A549 (cell line): ENCODE measurements around the gene MTMR12.

ENCODE experiments used
- CBX2 ChIP-seq: fragments of 200-600 bp; sonication (generic); IDR thresholded peaks from 2 replicates; pipeline ENCODE4 v1.6.1; 2016; ENCODE audit warnings: low read depth, mild to moderate bottlenecking, borderline replicate concordance
- CEBPB ChIP-seq, 2 experiments: fragments of >200 bp in 1 of 2; sonication (Bioruptor Twin) in 1 of 2; formaldehyde crosslinking in 1 of 2; IDR thresholded peaks; 2 replicates each; pipeline ENCODE4 v1.6.1; 2012 to 2016
- CTCF ChIP-seq: fragments of >200 bp; sonication (Bioruptor Twin); formaldehyde crosslinking; IDR thresholded peaks from 3 replicates; pipeline ENCODE4 v1.5.1; 2016
- EP300 ChIP-seq, 2 experiments: fragments of >200 bp; sonication (Bioruptor Twin); formaldehyde crosslinking; IDR thresholded peaks; 2 replicates in 1 of 2; 3 replicates in 1 of 2; pipeline ENCODE4 v1.6.1; 2016 to 2017
- MAFK ChIP-seq: fragments of 450-650 bp; IDR thresholded peaks from 2 replicates; pipeline ENCODE4 v1.6.1; 2014; ENCODE audit not compliant: partially characterized antibody
- MYC ChIP-seq: IDR thresholded peaks from 2 replicates; pipeline ENCODE4 v1.6.1; 2012; ENCODE audit warnings: mild to moderate bottlenecking, inconsistent platforms, low read length, improper control_type of control experiment, borderline replicate concordance
- NFE2L2 ChIP-seq: fragments of 150-350 bp; conservative IDR thresholded peaks from 2 replicates; pipeline ENCODE4 v1.6.1; 2014; ENCODE audit warnings: low read length
- NR3C1 ChIP-seq: fragments of >200 bp; sonication (Bioruptor Twin); formaldehyde crosslinking; IDR thresholded peaks from 3 replicates; pipeline ENCODE4 v1.6.1; 2017
- POLR2A ChIP-seq: IDR thresholded peaks from 2 replicates; pipeline ENCODE4 v1.6.1; 2012; ENCODE audit warnings: mild to moderate bottlenecking, low read length
- RARB ChIP-seq: fragments of 250-450 bp; sonication (Bioruptor Pico); IDR thresholded peaks from 2 replicates; pipeline ENCODE4 v1.8.0; 2021; ENCODE audit warnings: mild to moderate bottlenecking, moderate library complexity
- TF ChIP-seq, protein P1 (sequence below): fragments of 450-650 bp; IDR thresholded peaks from 2 replicates; pipeline ENCODE4 v1.6.1; 2014; ENCODE audit warnings: antibody characterized with exemption
- TF ChIP-seq, protein P2 (sequence below): IDR thresholded peaks from 2 replicates; pipeline ENCODE4 v1.6.1; 2012

DNA sequence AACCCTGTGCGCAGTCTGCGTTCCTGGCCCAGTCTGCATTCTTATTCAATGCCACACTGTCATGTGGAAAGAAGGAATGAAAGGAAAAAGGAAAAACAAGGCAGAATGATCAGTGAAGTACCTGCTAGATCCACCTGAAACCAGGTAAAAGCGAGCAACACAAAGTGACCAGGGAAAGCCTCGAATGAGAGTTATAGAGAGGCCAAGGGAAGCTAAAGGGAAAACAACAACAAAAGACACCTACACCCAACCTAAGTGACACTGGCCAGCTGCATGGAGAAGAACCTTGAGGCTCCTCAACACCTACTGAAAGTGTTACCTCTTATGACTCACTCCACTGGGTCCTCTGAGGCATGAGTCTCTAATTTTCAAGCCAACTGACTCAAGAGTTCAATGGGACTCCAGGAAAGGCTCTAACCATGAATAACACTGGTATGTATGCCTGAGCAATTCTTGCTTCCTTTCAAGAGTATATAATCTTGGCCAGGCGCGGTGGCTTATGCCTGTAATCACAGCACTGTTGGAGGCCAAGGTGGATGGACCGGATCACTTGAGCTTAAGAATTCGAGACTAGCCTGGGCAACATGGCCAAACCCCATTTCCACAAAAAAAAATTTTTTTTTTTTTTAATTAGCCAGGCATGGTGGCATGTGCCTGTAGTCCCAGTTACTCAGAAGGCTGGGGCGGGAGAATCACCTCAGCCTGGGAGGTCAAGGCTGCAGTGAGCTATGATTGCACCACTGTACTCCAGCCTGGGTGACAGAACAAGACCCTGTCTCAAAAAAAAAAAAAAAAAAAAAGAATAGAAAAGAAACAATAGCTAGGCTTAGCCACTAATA, 29.0 kb downstream of the MTMR12 start:
- no peak for TF ChIP-seq NR3C1
- TF ChIP-seq, protein P1, sequence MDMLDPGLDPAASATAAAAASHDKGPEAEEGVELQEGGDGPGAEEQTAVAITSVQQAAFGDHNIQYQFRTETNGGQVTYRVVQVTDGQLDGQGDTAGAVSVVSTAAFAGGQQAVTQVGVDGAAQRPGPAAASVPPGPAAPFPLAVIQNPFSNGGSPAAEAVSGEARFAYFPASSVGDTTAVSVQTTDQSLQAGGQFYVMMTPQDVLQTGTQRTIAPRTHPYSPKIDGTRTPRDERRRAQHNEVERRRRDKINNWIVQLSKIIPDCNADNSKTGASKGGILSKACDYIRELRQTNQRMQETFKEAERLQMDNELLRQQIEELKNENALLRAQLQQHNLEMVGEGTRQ: no peak
- TF ChIP-seq CTCF: no peak
- TF ChIP-seq NFE2L2: no peak
- no peak for TF ChIP-seq POLR2A
- no peak for TF ChIP-seq CBX2
- TF ChIP-seq MAFK: no peak
- no peak for TF ChIP-seq EP300 (IDR thresholded peaks at IDR 0.05)
- no peak for TF ChIP-seq MYC
- no peak for TF ChIP-seq CEBPB (IDR thresholded peaks at IDR 0.05)
- TF ChIP-seq, protein P2, sequence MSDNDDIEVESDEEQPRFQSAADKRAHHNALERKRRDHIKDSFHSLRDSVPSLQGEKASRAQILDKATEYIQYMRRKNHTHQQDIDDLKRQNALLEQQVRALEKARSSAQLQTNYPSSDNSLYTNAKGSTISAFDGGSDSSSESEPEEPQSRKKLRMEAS: no peak
- no peak for TF ChIP-seq RARB (CRISPR knock-in tag)
